ENCODE measurements around the gene LYPD8. TPM values are rescaled to one million over a fixed set of nuclear protein-coding genes. Genes with fewer than 3 reads are reported as not detected.

The LYPD8 gene
- total and polyA plus RNA-seq, 2 of the 8 experiments (the other 6 are each of a cell fraction or from before 2014, with no cell fraction given), result not detected

DNA sequence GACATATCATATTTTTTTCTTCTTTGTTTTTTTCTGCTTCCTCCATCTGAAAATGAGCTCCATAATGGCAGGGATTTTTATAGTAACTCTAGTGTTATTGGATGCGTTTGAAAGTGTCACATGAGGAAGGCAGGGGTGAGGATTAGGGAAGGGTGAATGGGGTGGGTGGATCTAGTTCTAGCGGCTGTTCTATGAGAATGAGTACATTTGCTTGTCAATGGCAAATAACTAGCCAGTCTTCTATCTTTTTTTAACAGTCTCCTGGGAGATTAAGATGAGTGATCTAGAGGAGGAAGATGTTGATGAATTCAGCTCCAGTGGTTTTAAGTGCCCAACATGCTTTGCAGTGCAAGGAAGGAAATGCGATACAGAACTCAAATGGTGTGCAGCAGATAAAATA lies 58.8 kb downstream of the LYPD8 start:
- no peak overlapping the region for H3K27ac ChIP-seq (ENCODE audit: low read depth, low read length)
- H3K79me1 ChIP-seq (ENCODE audit: low read depth, low read length), result no peaks in the 10 kb centered on the region
- 60% methylated on average over 3 of the region's 3 CpGs; no CpG with 5 or more reads in 1 of the 2 experiments for WGBS, 2 experiments (ENCODE audit: extremely low coverage in 1 of 2, insufficient coverage in 1 of 2, insufficient read length in 1 of 2, insufficient replicate concordance in 2 of 2, low coverage in 1 of 2, low lambda C conversion rate in 2 of 2, missing lambda C conversion rate in 1 of 2)
- H3K79me2 ChIP-seq (ENCODE audit: control insufficient read depth in 1 of 2, insufficient read depth in 2 of 2, low read length in 2 of 2), result no peaks in the 10 kb centered on the region
- H4K8ac ChIP-seq (ENCODE audit: extremely low read depth, insufficient read depth, low read length), result no peak overlapping the region
- no peaks in the 10 kb centered on the region for H4K20me1 ChIP-seq (replicated peaks in 1 of 2; ENCODE audit: control insufficient read depth in 1 of 2, insufficient read depth in 2 of 2, low read length in 2 of 2)
- no peaks in the 10 kb centered on the region for H3K23me2 ChIP-seq (ENCODE audit: low read depth, low read length)
- no peak overlapping the region for H4K5ac ChIP-seq (ENCODE audit: insufficient read length, low read depth, low read length)
- H2BK20ac ChIP-seq (ENCODE audit: low read length), result no peak overlapping the region
- H2BK5ac ChIP-seq (ENCODE audit: low read depth, low read length), result no peak overlapping the region
- H3K9me3 ChIP-seq (ENCODE audit: insufficient read depth in 2 of 2, low read depth in 1 of 2, low read length in 1 of 2), result peaks cover 61 to 70% of the 10 kb centered on the region in 2 experiments
- H3K4me1 ChIP-seq (replicated peaks in 1 of 4; ENCODE audit: control insufficient read depth in 3 of 4, insufficient read depth in 4 of 4, low read length in 3 of 4), result no peaks in the 10 kb centered on the region
- FAIRE-seq (no peak), DNase-seq (ENCODE audit: low read depth in 1 of 2, low spot score in 2 of 2) (no peak)
- H2BK120ac ChIP-seq (replicated peaks; ENCODE audit: low read depth, low read length), result no peak overlapping the region
- no peaks in the 10 kb centered on the region; a peak in 1 of 8 replicates for H3K36me3 ChIP-seq (ENCODE audit: control insufficient read depth in 2 of 4, insufficient read depth in 4 of 4, low read length in 3 of 4)
- H3K18ac ChIP-seq (ENCODE audit: extremely low read depth, low read length), result no peak overlapping the region
- H2BK12ac ChIP-seq (ENCODE audit: low read depth, low read length), result no peak overlapping the region
- no peak overlapping the region for H2AK5ac ChIP-seq (ENCODE audit: low read depth, low read length)
- H3K56ac ChIP-seq (replicated peaks; ENCODE audit: insufficient read length, low read depth, low read length), result no peak overlapping the region
- no peak overlapping the region for H3K14ac ChIP-seq (ENCODE audit: insufficient read length)
- POLR2A ChIA-PET (ENCODE audit: partially characterized antibody), result no interaction called here
- H3K23ac ChIP-seq (ENCODE audit: insufficient read length), result no peak overlapping the region
- CTCF ChIA-PET (ENCODE audit: partially characterized antibody), result no interaction called here
- no peak overlapping the region for H3K4ac ChIP-seq (replicated peaks; ENCODE audit: insufficient read length, low read depth, low read length)
- no peak overlapping the region for H3K9ac ChIP-seq (replicated peaks in 1 of 4; ENCODE audit: extremely low read depth in 1 of 4, low read depth in 3 of 4, low read length in 3 of 4)
- no peak overlapping the region for H2AFZ ChIP-seq (ENCODE audit: low read length)
- no peak for TF ChIP-seq POLR2AphosphoS5 (IDR thresholded peaks at IDR 0.05; ENCODE audit: low read depth, low read length)
- no peak for TF ChIP-seq BACH1 (IDR thresholded peaks at IDR 0.05; ENCODE audit: low read length)
- TF ChIP-seq POU5F1 (IDR thresholded peaks at IDR 0.05; ENCODE audit: low read depth, low read length), result no peak
- H2BK15ac ChIP-seq (ENCODE audit: low read length), result no peak overlapping the region
- no peak overlapping the region for H3K4me3 ChIP-seq (ENCODE audit: extremely low read depth in 1 of 4, insufficient read depth in 2 of 4, low read depth in 3 of 4, low read length in 4 of 4)
- no peak overlapping the region for H3K4me2 ChIP-seq (ENCODE audit: insufficient read depth in 1 of 2, low read depth in 2 of 2, low read length in 2 of 2)
- no peaks in the 10 kb centered on the region for H3K27me3 ChIP-seq (replicated peaks in 1 of 4; ENCODE audit: control insufficient read depth in 3 of 4, extremely low read depth in 1 of 4, insufficient read depth in 3 of 4, low read length in 3 of 4)
- no peak overlapping the region for H4K91ac ChIP-seq (replicated peaks; ENCODE audit: insufficient read length, low read length)

Data from H1 (cell line).